GM06990 (cell line): ENCODE data around the gene GRIK2.

ENCODE experiments used
- DNase-seq: peaks from one replicate; pipeline ENCODE4 v3.0.0-alpha.2; 2011; ENCODE audit not compliant: insufficient read length; ENCODE audit errors: extremely low read depth
- H3K27me3 ChIP-seq: replicated peaks from 2 replicates; pipeline ENCODE4 v1.6.0; 2011; ENCODE audit warnings: low read length; ENCODE audit not compliant: control insufficient read depth, insufficient read depth
- H3K36me3 ChIP-seq: 2 replicates; pipeline ENCODE4 v1.5.1; 2011; ENCODE audit warnings: low read length; ENCODE audit not compliant: control insufficient read depth, insufficient read depth
- H3K4me3 ChIP-seq: replicated peaks from 2 replicates; pipeline ENCODE4 v1.5.1; 2011; ENCODE audit warnings: low read depth, mild to moderate bottlenecking, control low read depth, low read length
- TF ChIP-seq, protein P1 (sequence below): IDR thresholded peaks from 2 replicates; pipeline ENCODE4 v1.5.1; 2011; ENCODE audit warnings: low read length, control low read depth, mild to moderate bottlenecking, inconsistent platforms; ENCODE audit not compliant: insufficient read depth, poor library complexity, severe bottlenecking

GRIK2 gene

DNA sequence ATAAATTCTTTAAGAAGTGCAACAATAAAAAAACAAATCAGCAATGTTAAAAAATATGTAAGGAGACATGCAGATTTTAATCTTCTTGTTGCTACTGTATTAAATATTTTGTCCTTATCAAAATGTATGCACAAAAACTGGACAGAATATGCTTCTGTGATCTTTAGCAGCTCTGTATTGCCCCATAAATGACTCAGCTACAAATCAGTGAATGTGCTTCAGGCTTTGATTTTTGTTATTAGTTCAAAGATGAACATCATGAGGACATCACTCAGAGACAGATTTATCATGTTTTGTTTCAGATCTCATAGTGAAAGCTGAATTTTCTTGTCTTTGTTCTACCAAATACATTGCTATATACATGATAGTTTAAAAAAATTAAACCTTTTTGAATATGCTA, 312.4 kb downstream of the GRIK2 start:
- no peak overlapping the region for H3K4me3 ChIP-seq
- H3K36me3 ChIP-seq, result no peaks in the 10 kb centered on the region
- TF ChIP-seq, protein P1, sequence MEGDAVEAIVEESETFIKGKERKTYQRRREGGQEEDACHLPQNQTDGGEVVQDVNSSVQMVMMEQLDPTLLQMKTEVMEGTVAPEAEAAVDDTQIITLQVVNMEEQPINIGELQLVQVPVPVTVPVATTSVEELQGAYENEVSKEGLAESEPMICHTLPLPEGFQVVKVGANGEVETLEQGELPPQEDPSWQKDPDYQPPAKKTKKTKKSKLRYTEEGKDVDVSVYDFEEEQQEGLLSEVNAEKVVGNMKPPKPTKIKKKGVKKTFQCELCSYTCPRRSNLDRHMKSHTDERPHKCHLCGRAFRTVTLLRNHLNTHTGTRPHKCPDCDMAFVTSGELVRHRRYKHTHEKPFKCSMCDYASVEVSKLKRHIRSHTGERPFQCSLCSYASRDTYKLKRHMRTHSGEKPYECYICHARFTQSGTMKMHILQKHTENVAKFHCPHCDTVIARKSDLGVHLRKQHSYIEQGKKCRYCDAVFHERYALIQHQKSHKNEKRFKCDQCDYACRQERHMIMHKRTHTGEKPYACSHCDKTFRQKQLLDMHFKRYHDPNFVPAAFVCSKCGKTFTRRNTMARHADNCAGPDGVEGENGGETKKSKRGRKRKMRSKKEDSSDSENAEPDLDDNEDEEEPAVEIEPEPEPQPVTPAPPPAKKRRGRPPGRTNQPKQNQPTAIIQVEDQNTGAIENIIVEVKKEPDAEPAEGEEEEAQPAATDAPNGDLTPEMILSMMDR, result no peak
- no peak for DNase-seq
- H3K27me3 ChIP-seq, result no peaks in the 10 kb centered on the region

DNA sequence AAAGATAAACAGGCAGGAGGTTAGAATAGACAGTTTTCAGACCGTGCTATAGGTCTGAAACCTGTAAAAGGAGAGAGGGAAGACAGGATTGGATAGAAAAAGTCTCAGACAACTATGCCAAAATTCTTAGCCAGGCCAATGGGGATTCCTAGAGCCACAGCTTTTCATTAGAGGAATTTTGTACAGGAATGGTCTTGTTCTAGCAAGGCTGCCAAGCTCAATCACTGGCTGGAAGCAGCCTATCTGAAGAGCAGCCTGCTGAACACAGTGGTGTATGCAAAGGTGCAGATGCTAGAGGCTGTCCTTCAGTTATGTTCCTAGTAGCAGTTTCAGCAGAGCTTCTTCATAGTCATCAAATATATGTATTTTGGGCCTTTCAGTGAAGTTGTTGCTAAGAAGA, 313.1 kb downstream of the GRIK2 start:
- TF ChIP-seq, protein P1, result no peak
- DNase-seq, result no peak
- Histone ChIP-seq H3K4me3 (no peak overlapping the region), H3K36me3 (no peaks in the 10 kb centered on the region), H3K27me3 (no peaks in the 10 kb centered on the region)

DNA sequence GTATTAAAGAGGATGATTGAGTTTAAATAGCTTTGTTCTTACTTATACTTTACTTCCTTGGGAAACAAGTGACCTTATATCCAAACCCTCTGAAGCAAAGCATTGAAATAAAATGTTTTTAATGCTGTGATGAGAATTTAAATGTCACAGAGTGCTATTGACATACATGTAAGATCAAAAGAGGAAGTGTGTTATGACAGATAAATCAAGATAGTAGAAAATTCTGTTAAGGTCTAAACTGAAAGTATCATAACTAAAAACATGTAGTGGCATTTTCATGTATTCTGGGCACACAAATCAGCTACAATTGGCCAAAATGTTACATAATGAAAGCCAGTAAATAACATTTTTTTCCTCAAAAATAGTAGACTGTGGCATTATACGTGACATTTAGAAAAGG, 318.0 kb downstream of the GRIK2 start:
- Histone ChIP-seq H3K27me3 (no peaks in the 10 kb centered on the region), H3K36me3 (no peaks in the 10 kb centered on the region), H3K4me3 (no peak overlapping the region)
- no peak for DNase-seq
- TF ChIP-seq, protein P1, result no peak

DNA sequence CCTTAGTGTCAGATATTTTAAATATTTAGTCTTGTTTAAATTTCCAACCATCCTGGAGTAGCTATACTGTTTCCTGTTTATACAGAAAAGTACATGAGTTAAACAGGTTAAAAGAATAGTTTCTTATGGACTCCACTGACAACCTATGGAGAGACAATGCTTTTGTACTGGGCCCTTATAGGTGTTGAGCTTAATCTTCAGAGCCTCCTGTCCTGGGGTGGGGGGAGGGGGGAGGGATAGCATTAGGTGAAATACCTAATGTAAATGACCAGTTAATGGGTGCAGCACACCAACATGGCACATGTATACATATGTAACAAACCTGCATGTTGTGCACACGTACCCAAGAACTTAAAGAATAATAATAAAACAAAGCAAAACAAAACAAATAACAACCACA, 322.9 kb downstream of the GRIK2 start:
- Histone ChIP-seq H3K36me3 (no peaks in the 10 kb centered on the region), H3K4me3 (no peak overlapping the region), H3K27me3 (no peaks in the 10 kb centered on the region)
- no peak for DNase-seq
- TF ChIP-seq, protein P1, result no peak

DNA sequence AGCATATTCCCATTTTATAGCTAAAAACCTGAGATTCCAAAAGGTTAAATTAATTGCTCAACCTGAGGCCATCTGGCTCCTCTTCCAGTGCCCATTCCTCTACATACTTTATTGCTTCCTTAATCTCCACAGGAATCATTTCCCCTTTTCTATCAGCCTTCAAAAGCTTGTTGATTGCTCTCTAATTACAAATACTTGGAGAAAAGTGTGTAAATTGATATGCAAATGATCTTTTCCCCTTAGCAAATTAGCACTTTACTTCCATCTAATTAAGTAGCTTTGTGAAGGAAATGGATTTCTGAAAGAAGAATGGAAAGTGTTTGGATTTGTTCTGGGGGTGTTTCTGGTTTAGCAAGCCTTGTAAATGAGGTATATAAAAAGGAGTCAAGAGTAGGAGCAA, 323.3 kb downstream of the GRIK2 start:
- no peak for DNase-seq
- TF ChIP-seq, protein P1, result no peak
- H3K4me3 ChIP-seq, result no peak overlapping the region
- no peaks in the 10 kb centered on the region for H3K36me3 ChIP-seq
- H3K27me3 ChIP-seq, result no peaks in the 10 kb centered on the region

DNA sequence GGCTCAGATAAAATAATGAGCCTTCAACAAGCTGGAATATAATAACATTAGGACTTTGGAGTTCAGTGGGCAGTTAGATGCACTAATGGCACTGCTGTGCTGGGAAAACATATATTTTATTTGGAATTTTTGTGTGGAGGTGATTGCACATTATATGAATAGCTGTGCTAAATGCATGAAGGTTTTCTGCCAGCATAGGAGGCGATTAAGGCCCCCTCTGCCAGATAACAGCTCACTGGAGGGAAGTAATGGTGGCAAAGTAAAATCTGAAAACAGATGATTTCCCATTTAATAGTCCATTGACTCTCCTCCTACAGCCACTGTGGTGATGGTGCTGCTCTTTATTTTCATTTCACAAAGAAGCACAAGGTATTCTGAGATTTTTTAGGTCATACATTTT, 326.0 kb downstream of the GRIK2 start:
- no peaks in the 10 kb centered on the region for H3K27me3 ChIP-seq
- TF ChIP-seq, protein P1, result no peak
- no peaks in the 10 kb centered on the region for H3K36me3 ChIP-seq
- DNase-seq, result no peak
- H3K4me3 ChIP-seq, result no peak overlapping the region
